HCT116 (cell line): Measurements from ENCODE around the gene RPL13A. TPM values are rescaled to one million over a fixed set of nuclear protein-coding genes. Genes with fewer than 3 reads are reported as not detected.

Source experiments
- ATAC-seq: fragments of 200-7000 bp; cut with Tn5 transposase; 2 replicates; pipeline ENCODE4 v1.9.1; 2020; ENCODE audit warnings: mild to moderate bottlenecking, moderate library complexity
- BruUV-seq: library from RNA; stranded (reverse); fragments of 400-500 nt; replicated peaks from 2 replicates; lab custom pipeline; 2021; lab: Mats Ljungman, UMichigan
- CTCF ChIA-PET: fragments of 300-600 bp; sonication (Branson Sonifier 250); formaldehyde crosslinking; loops from one replicate; lab custom pipeline; 2021; ENCODE audit warnings: antibody characterized with exemption; lab: Charles Lee
- POLR2A ChIA-PET: fragments of 300-600, 350-600 bp; sonication (Branson Sonifier 250); formaldehyde crosslinking; loops from one replicate; lab custom pipeline; 2021; ENCODE audit warnings: antibody characterized with exemption; lab: Charles Lee
- RAD21 ChIA-PET, 2 experiments: fragments of 300-600 bp; sonication (Branson Sonifier 250); formaldehyde crosslinking; loops; one replicate each; lab custom pipeline; 2023; ENCODE audit warnings: low total read pairs in 2 of 2; ENCODE audit not compliant: uncharacterized antibody in 2 of 2, unreplicated experiment in 2 of 2, low non-redundant PET in 1 of 2; lab: Charles Lee
- DNase-seq: peaks from one replicate; pipeline ENCODE4 v3.0.0-alpha.2; 2010; ENCODE audit warnings: low read depth, low spot score
- H2AFZ ChIP-seq: fragments of 200-600 bp; shearing (Covaris generic), sonication (generic); 2 replicates; pipeline ENCODE4 v1.6.1; 2017; ENCODE audit warnings: low read depth, mixed run types, mixed read lengths, antibody characterized with exemption, low read length; ENCODE audit not compliant: poor library complexity, severe bottlenecking
- H3K27ac ChIP-seq: 2 replicates; pipeline ENCODE4 v1.5.1; 2012; ENCODE audit warnings: low read depth, low read length
- H3K27me3 ChIP-seq: fragments of 200-600 bp; sonication (generic); 2 replicates; pipeline ENCODE4 v1.6.1; 2016; ENCODE audit warnings: mixed run types, low read length, mixed read lengths; ENCODE audit not compliant: insufficient read depth
- H3K36me3 ChIP-seq, 2 experiments: fragments of 200-500 bp in 1 of 2; fragments of 200-600 bp in 1 of 2; sonication (Bioruptor generic) in 1 of 2; sonication (generic) in 1 of 2; 2 replicates each; pipeline versions ENCODE4 v1.5.1 to v1.6.1; 2014 to 2016; ENCODE audit warnings: low read length in 2 of 2, inconsistent platforms in 1 of 2, mixed read lengths in 1 of 2, mixed run types in 1 of 2; ENCODE audit not compliant: insufficient read depth in 2 of 2, control insufficient read depth in 1 of 2
- H3K4me1 ChIP-seq, 2 experiments: fragments of 200-600 bp in 1 of 2; sonication (generic) in 1 of 2; 2 replicates each; pipeline versions ENCODE4 v1.5.1 to v1.6.1; 2012 to 2017; ENCODE audit warnings: low read length in 2 of 2, inconsistent platforms in 1 of 2, mild to moderate bottlenecking in 1 of 2, mixed read lengths in 1 of 2, mixed run types in 1 of 2, moderate library complexity in 1 of 2; ENCODE audit not compliant: insufficient read depth in 2 of 2, control insufficient read depth in 1 of 2
- H3K4me2 ChIP-seq: fragments of 200-600 bp; sonication (generic); 2 replicates; pipeline ENCODE4 v1.6.1; 2017; ENCODE audit warnings: mixed run types, low read length, mixed read lengths
- H3K4me3 ChIP-seq, 2 experiments: fragments of 200-600 bp in 1 of 2; sonication (generic) in 1 of 2; replicated peaks in 1 of 2; 2 replicates each; pipeline ENCODE4 v1.5.1; 2011 to 2016; ENCODE audit warnings: low read length in 2 of 2, control low read depth in 1 of 2, low read depth in 1 of 2, mild to moderate bottlenecking in 1 of 2, mixed read lengths in 1 of 2, mixed run types in 1 of 2
- H3K79me2 ChIP-seq: fragments of 200-600 bp; sonication (generic); 2 replicates; pipeline ENCODE4 v1.6.1; 2017; ENCODE audit warnings: mild to moderate bottlenecking, mixed run types, low read length, moderate library complexity, mixed read lengths; ENCODE audit not compliant: insufficient read depth
- H3K9ac ChIP-seq: fragments of 200-600 bp; sonication (generic); 2 replicates; pipeline ENCODE4 v1.6.1; 2016; ENCODE audit warnings: low read length, mixed read lengths
- H3K9me2 ChIP-seq: fragments of 200-600 bp; sonication (generic), shearing (Covaris generic); 2 replicates; pipeline ENCODE4 v1.6.1; 2017; ENCODE audit warnings: mixed run types, mild to moderate bottlenecking, moderate library complexity; ENCODE audit not compliant: insufficient read depth
- H3K9me3 ChIP-seq, 2 experiments: fragments of 200-500 bp in 1 of 2; fragments of 200-600 bp in 1 of 2; sonication (Bioruptor generic) in 1 of 2; sonication (generic) in 1 of 2; 2 replicates each; pipeline ENCODE4 v1.6.1; 2014 to 2017; ENCODE audit warnings: low read length in 2 of 2, mixed read lengths in 2 of 2, inconsistent platforms in 1 of 2, low read depth in 1 of 2, mild to moderate bottlenecking in 1 of 2, mixed run types in 1 of 2, moderate library complexity in 1 of 2; ENCODE audit not compliant: control insufficient read depth in 1 of 2, insufficient read depth in 1 of 2
- H4K20me1 ChIP-seq: fragments of 200-600 bp; sonication (generic), shearing (Covaris generic); 2 replicates; pipeline ENCODE4 v1.6.1; 2017; ENCODE audit warnings: mixed run types, mild to moderate bottlenecking, moderate library complexity; ENCODE audit not compliant: insufficient read depth
- CBX3 ChIP-seq: IDR thresholded peaks from 2 replicates; pipeline ENCODE4 v1.6.1; 2012; ENCODE audit warnings: low read depth
- SIN3A ChIP-seq: IDR thresholded peaks from 2 replicates; pipeline ENCODE4 v1.6.1; 2012; ENCODE audit warnings: low read depth
- intact Hi-C: fragments of 100-400 bp; cut with micrococcal nuclease; formaldehyde crosslinking; loops from 2 replicates; pipeline ENCODE4 v1.10.0; 2022
- total RNA-seq: library from RNA; stranded (reverse); gene quantifications from one replicate; pipeline ENCODE4 v1.2.1, GENCODE V29; 2021; ENCODE audit not compliant: unreplicated experiment
- TF ChIP-seq, protein P1 (sequence below): IDR thresholded peaks from 2 replicates; pipeline ENCODE4 v1.6.1; 2012
- TF ChIP-seq, protein P2 (sequence below), 3 experiments: fragments of 200-600 bp in 1 of 3; sonication (generic) in 1 of 3; IDR thresholded peaks in 2 of 3; conservative IDR thresholded peaks in 1 of 3; 2 replicates each; pipeline ENCODE4 v1.5.1; 2012 to 2017; ENCODE audit warnings: low read depth in 2 of 3, low read length in 2 of 3, antibody characterized with exemption in 1 of 3, borderline replicate concordance in 1 of 3, control low read depth in 1 of 3, mild to moderate bottlenecking in 1 of 3, mixed read lengths in 1 of 3, mixed run types in 1 of 3, moderate library complexity in 1 of 3; ENCODE audit not compliant: insufficient read depth in 1 of 3
- TF ChIP-seq, protein P3 (sequence below): IDR thresholded peaks from 2 replicates; pipeline ENCODE4 v1.6.1; 2012; ENCODE audit warnings: low read depth

RPL13A gene
- total RNA-seq, 1 experiment from 2014 or later = 3,719 TPM

DNA sequence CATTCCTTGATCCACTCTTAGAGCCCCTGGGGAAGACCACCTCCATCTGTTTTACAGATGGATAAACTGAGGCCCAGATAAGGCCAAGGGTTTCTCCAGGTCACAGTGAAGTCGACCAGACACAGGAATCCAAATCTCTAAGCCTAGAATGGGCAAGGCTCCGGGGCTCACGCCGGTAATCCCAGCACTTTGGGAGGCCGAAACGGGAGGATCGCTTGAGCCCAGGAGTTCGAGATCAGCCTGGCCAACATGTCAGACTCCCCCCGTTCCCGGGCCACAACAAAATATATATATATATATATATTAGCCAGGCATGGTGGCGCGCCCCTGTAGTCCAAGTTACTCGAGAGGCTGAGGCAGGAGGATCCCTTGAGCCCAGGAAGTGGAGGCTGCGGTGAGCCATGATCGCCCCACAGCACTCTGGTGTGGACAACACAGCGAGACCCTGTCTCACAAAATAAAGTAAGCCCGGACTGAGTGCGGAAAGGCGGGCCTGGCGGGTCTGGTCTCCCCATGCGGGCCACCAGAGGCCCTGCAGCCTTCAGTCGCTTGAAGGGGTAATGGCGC is 615 bp upstream of the RPL13A start:
- RAD21 ChIA-PET = no interaction called here
- POLR2A ChIA-PET = no interaction called here
- BruUV-seq = TSS peak; percentile 76
- Histone ChIP-seq H3K9ac (peak overlapping the region; percentile 48), H3K27ac (peak overlapping the region; percentile 47), H3K4me3 (peak overlapping the region; percentile 38 to 40), H3K36me3 (peaks cover 21 to 43% of the 10 kb centered on the region in 2 experiments), H3K4me1 (peaks cover 7 to 33% of the 10 kb centered on the region in 2 experiments; a peak in 3 of 4 replicates), H4K20me1 (peaks cover 19% of the 10 kb centered on the region; the same call in 1 of the 2 replicates), H3K79me2 (peaks cover 43% of the 10 kb centered on the region), H3K4me2 (peak overlapping the region; percentile 85), H3K9me2 (no peaks in the 10 kb centered on the region), H3K9me3 (no peaks in the 10 kb centered on the region), H2AFZ (no peak overlapping the region), H3K27me3 (no peaks in the 10 kb centered on the region)
- intact Hi-C loops = no loop called here
- DNase-seq (no peak), ATAC-seq (no peak)
- CTCF ChIA-PET = no interaction called here
- TF ChIP-seq, protein P1, sequence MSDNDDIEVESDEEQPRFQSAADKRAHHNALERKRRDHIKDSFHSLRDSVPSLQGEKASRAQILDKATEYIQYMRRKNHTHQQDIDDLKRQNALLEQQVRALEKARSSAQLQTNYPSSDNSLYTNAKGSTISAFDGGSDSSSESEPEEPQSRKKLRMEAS = no peak
- no peak for TF ChIP-seq CBX3
- TF ChIP-seq, protein P2, sequence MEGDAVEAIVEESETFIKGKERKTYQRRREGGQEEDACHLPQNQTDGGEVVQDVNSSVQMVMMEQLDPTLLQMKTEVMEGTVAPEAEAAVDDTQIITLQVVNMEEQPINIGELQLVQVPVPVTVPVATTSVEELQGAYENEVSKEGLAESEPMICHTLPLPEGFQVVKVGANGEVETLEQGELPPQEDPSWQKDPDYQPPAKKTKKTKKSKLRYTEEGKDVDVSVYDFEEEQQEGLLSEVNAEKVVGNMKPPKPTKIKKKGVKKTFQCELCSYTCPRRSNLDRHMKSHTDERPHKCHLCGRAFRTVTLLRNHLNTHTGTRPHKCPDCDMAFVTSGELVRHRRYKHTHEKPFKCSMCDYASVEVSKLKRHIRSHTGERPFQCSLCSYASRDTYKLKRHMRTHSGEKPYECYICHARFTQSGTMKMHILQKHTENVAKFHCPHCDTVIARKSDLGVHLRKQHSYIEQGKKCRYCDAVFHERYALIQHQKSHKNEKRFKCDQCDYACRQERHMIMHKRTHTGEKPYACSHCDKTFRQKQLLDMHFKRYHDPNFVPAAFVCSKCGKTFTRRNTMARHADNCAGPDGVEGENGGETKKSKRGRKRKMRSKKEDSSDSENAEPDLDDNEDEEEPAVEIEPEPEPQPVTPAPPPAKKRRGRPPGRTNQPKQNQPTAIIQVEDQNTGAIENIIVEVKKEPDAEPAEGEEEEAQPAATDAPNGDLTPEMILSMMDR (IDR thresholded peaks at IDR 0.05 in 2 of 3, conservative IDR thresholded peaks at IDR 0.05 in 1 of 3; ENCODE audit: borderline replicate concordance in 1 of 3, insufficient read depth in 1 of 3, low read depth in 2 of 3, low read length in 2 of 3) = no peak
- no peak for TF ChIP-seq SIN3A
- TF ChIP-seq, protein P3, sequence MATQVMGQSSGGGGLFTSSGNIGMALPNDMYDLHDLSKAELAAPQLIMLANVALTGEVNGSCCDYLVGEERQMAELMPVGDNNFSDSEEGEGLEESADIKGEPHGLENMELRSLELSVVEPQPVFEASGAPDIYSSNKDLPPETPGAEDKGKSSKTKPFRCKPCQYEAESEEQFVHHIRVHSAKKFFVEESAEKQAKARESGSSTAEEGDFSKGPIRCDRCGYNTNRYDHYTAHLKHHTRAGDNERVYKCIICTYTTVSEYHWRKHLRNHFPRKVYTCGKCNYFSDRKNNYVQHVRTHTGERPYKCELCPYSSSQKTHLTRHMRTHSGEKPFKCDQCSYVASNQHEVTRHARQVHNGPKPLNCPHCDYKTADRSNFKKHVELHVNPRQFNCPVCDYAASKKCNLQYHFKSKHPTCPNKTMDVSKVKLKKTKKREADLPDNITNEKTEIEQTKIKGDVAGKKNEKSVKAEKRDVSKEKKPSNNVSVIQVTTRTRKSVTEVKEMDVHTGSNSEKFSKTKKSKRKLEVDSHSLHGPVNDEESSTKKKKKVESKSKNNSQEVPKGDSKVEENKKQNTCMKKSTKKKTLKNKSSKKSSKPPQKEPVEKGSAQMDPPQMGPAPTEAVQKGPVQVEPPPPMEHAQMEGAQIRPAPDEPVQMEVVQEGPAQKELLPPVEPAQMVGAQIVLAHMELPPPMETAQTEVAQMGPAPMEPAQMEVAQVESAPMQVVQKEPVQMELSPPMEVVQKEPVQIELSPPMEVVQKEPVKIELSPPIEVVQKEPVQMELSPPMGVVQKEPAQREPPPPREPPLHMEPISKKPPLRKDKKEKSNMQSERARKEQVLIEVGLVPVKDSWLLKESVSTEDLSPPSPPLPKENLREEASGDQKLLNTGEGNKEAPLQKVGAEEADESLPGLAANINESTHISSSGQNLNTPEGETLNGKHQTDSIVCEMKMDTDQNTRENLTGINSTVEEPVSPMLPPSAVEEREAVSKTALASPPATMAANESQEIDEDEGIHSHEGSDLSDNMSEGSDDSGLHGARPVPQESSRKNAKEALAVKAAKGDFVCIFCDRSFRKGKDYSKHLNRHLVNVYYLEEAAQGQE = no peak
- TF ChIP-seq, all 23 proteins: peak for 0
